Measurements from ENCODE around the gene CDC42BPG.

GRCh38 chr11:64881476-64881875 lies 37.0 kb upstream of the CDC42BPG start:
- no peak for TF ChIP-seq EP300 (conservative IDR thresholded peaks at IDR 0.05; ENCODE audit: poor library complexity, severe bottlenecking)
- TF ChIP-seq CTCF (IDR thresholded peaks at IDR 0.05; ENCODE audit: poor library complexity, severe bottlenecking) = no peak
- no peak for TF ChIP-seq REST (IDR thresholded peaks at IDR 0.05; ENCODE audit: borderline replicate concordance)
